Cardiac fibroblast (primary cell): ENCODE data around the gene EOMES.

Source experiments
- DNase-seq, 2 donors: peaks; one replicate each; pipeline versions ENCODE4 v3.0.0 to v3.0.0-alpha.2; 2010; ENCODE audit warnings: low read depth in 2 of 2
- H3K4me3 ChIP-seq, 2 donors: replicated peaks in 1 of 2; 1 replicate in 1 of 2; 2 replicates in 1 of 2; pipeline ENCODE4 v1.5.1; 2011; ENCODE audit warnings: low read depth in 2 of 2, low read length in 2 of 2, mild to moderate bottlenecking in 2 of 2, moderate library complexity in 1 of 2
- TF ChIP-seq, protein P1 (sequence below): IDR thresholded peaks from one replicate; pipeline ENCODE4 v1.5.1; 2011; ENCODE audit warnings: low read depth, mild to moderate bottlenecking, low read length, inconsistent platforms

The EOMES gene

DNA sequence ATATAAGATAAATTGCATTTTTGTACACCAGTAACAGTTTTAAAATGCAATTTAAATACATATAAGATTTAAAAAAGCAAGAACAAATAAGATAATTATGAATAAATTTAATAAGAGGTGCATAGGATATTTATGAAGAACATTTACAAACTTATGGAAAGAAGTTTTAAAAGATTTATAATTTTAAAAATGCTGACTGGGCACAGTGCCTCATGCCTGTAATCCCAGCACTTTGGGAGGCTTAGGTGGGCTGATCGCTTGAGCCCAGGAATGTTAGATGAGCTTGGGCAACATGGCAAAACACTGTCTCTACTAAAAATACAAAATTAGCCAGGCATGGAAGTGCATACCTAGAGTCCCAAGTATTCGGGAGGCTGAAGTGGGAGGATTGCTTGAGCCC, 37.8 kb downstream of the EOMES start:
- DNase-seq, result no peak
- TF ChIP-seq, protein P1, sequence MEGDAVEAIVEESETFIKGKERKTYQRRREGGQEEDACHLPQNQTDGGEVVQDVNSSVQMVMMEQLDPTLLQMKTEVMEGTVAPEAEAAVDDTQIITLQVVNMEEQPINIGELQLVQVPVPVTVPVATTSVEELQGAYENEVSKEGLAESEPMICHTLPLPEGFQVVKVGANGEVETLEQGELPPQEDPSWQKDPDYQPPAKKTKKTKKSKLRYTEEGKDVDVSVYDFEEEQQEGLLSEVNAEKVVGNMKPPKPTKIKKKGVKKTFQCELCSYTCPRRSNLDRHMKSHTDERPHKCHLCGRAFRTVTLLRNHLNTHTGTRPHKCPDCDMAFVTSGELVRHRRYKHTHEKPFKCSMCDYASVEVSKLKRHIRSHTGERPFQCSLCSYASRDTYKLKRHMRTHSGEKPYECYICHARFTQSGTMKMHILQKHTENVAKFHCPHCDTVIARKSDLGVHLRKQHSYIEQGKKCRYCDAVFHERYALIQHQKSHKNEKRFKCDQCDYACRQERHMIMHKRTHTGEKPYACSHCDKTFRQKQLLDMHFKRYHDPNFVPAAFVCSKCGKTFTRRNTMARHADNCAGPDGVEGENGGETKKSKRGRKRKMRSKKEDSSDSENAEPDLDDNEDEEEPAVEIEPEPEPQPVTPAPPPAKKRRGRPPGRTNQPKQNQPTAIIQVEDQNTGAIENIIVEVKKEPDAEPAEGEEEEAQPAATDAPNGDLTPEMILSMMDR, result no peak
- H3K4me3 ChIP-seq, result no peak overlapping the region

DNA sequence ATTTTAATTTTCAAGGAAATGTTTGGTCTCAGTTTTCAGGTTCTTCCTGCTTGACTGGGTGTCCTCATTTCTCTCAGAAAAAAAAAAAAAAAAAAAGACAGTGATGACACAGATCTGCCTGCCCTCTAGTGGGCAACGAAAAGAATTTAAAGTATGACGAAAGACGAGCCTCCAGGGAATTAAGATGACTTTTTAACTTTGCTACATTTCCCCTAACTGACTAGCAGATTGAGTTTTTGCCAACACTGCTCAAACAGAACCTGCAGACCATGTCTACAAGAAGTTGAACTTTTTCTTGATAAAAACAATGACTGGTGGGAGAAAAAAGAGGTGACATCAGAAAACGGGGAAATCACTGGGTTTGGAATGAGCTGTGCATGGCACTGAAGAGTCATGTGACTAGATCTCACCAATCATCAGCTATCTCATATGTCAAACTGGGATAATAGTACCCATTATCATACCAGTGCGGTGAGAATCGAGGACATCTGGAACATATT, 40.8 kb downstream of the EOMES start:
- TF ChIP-seq, protein P1, result peak; percentile 53
- H3K4me3 ChIP-seq, result no peak overlapping the region
- DNase-seq, result peak; percentile 93 to 95

DNA sequence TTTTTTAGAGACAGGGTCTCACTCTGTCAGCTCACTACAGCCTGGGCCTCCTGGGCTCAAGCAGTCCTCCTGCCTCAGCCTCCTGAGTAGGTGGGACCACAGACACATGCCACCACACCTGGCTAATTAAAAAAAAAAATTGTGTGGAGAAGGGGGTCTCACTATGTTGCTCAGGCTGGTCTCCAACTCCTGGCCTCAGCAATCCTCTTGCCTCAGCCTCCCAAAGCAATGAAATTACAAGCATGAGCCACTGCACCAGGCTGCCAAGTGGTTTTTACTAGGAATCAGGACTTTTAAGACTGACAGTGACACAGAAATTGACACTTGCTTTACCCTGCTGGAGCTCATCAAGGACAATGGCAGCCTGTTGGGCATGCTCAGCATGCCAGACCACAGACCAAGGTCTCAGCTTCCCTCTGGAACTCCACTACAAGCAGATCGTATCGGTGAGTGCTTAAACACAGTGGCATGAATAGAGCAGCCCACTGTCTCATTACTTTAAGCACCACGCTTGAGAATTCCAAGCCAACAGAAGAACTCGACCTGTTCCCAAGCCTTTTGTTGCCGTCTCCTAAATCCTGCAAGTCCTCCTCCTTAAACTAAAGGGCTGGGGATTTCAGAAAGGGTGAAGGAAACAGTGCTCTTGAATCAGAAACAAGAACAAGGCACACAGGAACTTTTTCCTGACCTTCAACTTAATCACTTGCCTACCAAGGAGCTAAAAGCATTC, 41.4 kb downstream of the EOMES start:
- DNase-seq, result no peak
- TF ChIP-seq, protein P1, result no peak
- H3K4me3 ChIP-seq, result no peak overlapping the region

DNA sequence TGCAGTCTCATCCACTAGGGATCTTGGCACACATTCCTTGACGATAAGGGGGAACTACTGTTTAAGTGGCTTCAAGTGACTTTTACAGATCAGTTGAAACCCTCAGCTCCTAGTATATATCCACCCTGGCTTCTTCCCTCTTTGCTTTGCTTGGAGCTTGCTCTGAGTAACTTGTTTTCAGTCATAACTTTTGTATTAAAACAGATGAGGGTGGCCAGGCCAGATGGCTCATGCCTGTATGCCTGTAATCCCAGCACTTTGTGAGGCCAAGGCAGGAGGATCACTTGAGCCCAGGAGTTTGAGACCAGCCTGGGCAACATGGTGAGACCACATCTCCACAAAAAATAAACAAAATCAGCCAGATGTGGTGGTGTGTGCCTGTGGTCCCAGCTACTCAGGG, 42.4 kb downstream of the EOMES start:
- TF ChIP-seq, protein P1, result no peak
- no peak for DNase-seq
- H3K4me3 ChIP-seq, result no peak overlapping the region

DNA sequence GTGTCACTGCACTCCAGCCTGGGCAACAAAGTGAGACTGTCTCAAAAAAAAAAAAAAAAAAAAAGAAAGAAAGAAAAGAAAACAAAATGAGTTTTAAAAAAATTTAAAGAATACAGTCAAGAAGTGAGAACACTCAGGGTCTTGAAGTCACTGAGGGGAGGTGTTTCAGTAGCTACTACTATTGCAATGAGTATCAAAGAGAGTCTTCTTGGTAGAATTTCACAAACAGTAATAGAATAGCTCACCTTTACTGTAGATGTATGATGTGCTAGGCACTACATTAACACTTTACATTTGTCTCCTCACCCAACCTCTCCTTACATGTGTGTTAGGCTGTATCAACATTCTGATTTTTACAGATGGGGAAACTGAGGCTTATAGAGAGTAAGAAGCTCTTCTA, 43.9 kb downstream of the EOMES start:
- TF ChIP-seq, protein P1, result no peak
- DNase-seq, result no peak

DNA sequence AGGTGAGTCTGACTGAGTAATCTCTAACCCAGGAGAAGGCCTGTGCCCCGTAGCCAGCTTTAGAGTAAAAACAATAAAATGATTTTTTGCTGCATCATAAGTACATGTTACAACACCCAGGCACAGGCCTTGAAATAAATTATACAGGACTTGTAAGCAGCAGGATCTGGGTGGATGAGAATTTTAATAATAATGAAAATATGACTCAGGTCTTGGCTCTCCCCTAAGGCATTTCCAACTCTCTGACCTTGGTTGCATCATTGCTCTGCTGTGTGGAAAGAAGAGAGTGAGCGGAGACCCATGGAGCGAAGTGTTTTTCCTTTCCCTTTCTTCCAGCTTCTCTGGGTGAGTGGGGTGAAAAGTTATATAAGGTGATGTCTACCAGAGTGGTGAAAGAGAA, 44.6 kb downstream of the EOMES start:
- DNase-seq, result peak; percentile 98 to 99
- no peak overlapping the region for H3K4me3 ChIP-seq
- TF ChIP-seq, protein P1, result no peak

More for the DNA sequence above, 43.9 kb downstream of the EOMES start:
- H3K4me3 ChIP-seq, result no peak overlapping the region
